ENCODE data around the gene IL31. TPM values are rescaled to one million over a fixed set of nuclear protein-coding genes. Genes with fewer than 3 reads are reported as not detected.

Gene IL31
- total and polyA plus RNA-seq, 3 donors from 2014 or later: 0.38 TPM; not detected in 2

- H3K36me3 ChIP-seq (ENCODE audit: low read depth, missing control alignments): no peaks in the 10 kb centered on the region
- no peak overlapping the region for H3K4me3 ChIP-seq
- no peak for TF ChIP-seq CTCF (IDR thresholded peaks at IDR 0.05)
- TF ChIP-seq POLR2A (IDR thresholded peaks at IDR 0.05): no peak
- no peak overlapping the region for H3K27ac ChIP-seq
- no peaks in the 10 kb centered on the region for H3K4me1 ChIP-seq
- DNase-seq: no peak
- 71 to 73% methylated on average over 6 to 8 of the region's 11 CpGs for whole genome bisulfite sequencing, 2 donors
- no peaks in the 10 kb centered on the region for H3K9me3 ChIP-seq
- no peaks in the 10 kb centered on the region for H3K27me3 ChIP-seq
- intact Hi-C loops (cut with DNase I; ENCODE audit: low total_unique reads): no loop called here
These were observed 36.3 kb downstream of the IL31 start for GRCh38 chr12:122137681-122138080.

GRCh38 chr12:122137229-122137628 lies 36.8 kb downstream of the IL31 start:
- Histone ChIP-seq H3K4me1 (no peaks in the 10 kb centered on the region), H3K36me3 (ENCODE audit: low read depth, missing control alignments) (no peaks in the 10 kb centered on the region), H3K27me3 (no peaks in the 10 kb centered on the region), H3K9me3 (no peaks in the 10 kb centered on the region), H3K4me3 (no peak overlapping the region), H3K27ac (no peak overlapping the region)
- TF ChIP-seq CTCF (IDR thresholded peaks at IDR 0.05): no peak
- DNase-seq: no peak
- WGBS, 2 donors: 67 to 77% methylated on average over 5 to 10 of the region's 10 CpGs
- intact Hi-C loops (cut with DNase I; ENCODE audit: low total_unique reads): no loop called here

GRCh38 chr12:122135437-122136031 lies 38.5 kb downstream of the IL31 start:
- WGBS, 2 donors: 92% methylated on average over 18 of the region's 18 CpGs; no CpG with 5 or more reads in 1 of the 2 donors

GRCh38 chr12:122133192-122133950 lies 40.6 kb downstream of the IL31 start:
- TF ChIP-seq POLR2A (IDR thresholded peaks at IDR 0.05) (no peak), CTCF (IDR thresholded peaks at IDR 0.05) (no peak)
- H3K4me3 ChIP-seq: no peak overlapping the region
- DNase-seq: no peak
- H3K9me3 ChIP-seq: no peaks in the 10 kb centered on the region
- H3K4me1 ChIP-seq: no peaks in the 10 kb centered on the region
- H3K27ac ChIP-seq: no peak overlapping the region
- no peaks in the 10 kb centered on the region for H3K36me3 ChIP-seq (ENCODE audit: low read depth, missing control alignments)
- H3K27me3 ChIP-seq: no peaks in the 10 kb centered on the region
- intact Hi-C loops (cut with DNase I; ENCODE audit: low total_unique reads): no loop called here
- WGBS, 2 donors: 73% methylated on average over 28 of the region's 28 CpGs

More at GRCh38 chr12:122135437-122136031, 38.5 kb downstream of the IL31 start:
- Histone ChIP-seq H3K27ac (no peak overlapping the region), H3K4me3 (no peak overlapping the region), H3K4me1 (no peaks in the 10 kb centered on the region), H3K9me3 (no peaks in the 10 kb centered on the region), H3K36me3 (ENCODE audit: low read depth, missing control alignments) (no peaks in the 10 kb centered on the region), H3K27me3 (no peaks in the 10 kb centered on the region)
- TF ChIP-seq CTCF (IDR thresholded peaks at IDR 0.05) (no peak), POLR2A (IDR thresholded peaks at IDR 0.05) (no peak)
- intact Hi-C loops (cut with DNase I; ENCODE audit: low total_unique reads): no loop called here
- DNase-seq: no peak

Measured in testis (tissue), 3 donors.